ENCODE results near the gene APOBEC3H.

GRCh38 chr22:39148727-39149535 is 51.9 kb downstream of the APOBEC3H start:
- TF ChIP-seq CTCF (IDR thresholded peaks at IDR 0.05; ENCODE audit: low read depth, low read length) (no peak), POLR2A (IDR thresholded peaks at IDR 0.05; ENCODE audit: extremely low read depth, insufficient read length) (no peak), MYC (IDR thresholded peaks at IDR 0.05; ENCODE audit: low read depth, low read length) (no peak)
- TF ChIP-seq, protein P1, sequence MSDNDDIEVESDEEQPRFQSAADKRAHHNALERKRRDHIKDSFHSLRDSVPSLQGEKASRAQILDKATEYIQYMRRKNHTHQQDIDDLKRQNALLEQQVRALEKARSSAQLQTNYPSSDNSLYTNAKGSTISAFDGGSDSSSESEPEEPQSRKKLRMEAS (IDR thresholded peaks at IDR 0.05; ENCODE audit: low read depth, low read length) = no peak
